ENCODE measurements around the gene PPM1H.

Gene PPM1H

DNA sequence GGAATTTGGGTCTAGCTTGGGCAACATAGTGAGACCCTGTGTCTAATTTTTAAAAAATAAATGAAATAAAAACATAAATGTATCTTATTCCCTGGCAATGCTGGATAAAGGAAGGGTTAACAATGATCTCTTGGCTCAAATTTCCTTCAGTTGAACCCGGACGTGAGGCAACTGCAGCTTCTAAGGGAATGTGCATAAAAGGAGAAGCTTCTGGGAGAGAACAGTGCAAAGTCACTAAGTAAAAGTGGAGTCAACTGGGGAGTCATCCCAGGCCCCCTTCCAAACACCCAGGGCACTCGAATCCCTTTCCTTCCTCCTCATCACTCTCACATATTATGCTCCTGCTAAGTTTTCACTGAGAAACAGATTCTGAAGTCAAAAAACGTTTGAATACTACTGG lies 147.3 kb downstream of the PPM1H start:
- ChIA-PET CTCF (interaction anchor here (1.0 kb wide), 1 partner anchor 350 kb away, joined by 3 read pairs; no protein-coding TSS in a partner anchor), POLR2A (no interaction called here)
- no peak overlapping the region for H3K27ac ChIP-seq (ENCODE audit: extremely low read depth, low read depth, low read length)
- H3K4me1 ChIP-seq (ENCODE audit: control insufficient read depth, insufficient read depth, low read length) = no peaks in the 10 kb centered on the region
- H3K4me3 ChIP-seq (ENCODE audit: low read depth, low read length) = no peak overlapping the region
- H3K9me3 ChIP-seq (ENCODE audit: control insufficient read depth, insufficient read depth, low read depth, low read length) = no peaks in the 10 kb centered on the region
- TF ChIP-seq ZNF416 (tag by site-specific recombination; IDR thresholded peaks at IDR 0.05) = no peak
- TF ChIP-seq, protein P1, sequence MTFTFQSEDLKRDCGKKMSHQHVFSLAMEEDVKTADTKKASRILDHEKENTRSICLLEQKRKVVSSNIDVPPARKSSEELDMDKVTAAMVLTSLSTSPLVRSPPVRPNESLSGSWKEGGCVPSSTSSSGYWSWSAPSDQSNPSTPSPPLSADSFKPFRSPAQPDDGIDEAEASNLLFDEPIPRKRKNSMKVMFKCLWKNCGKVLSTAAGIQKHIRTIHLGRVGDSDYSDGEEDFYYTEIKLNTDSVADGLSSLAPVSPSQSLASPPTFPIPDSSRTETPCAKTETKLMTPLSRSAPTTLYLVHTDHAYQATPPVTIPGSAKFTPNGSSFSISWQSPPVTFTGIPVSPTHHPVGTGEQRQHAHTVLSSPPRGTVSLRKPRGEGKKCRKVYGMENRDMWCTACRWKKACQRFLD (tag by site-specific recombination; IDR thresholded peaks at IDR 0.05) = no peak
- no peak for TF ChIP-seq ZNF175 (tag by site-specific recombination; IDR thresholded peaks at IDR 0.05)
- TF ChIP-seq OSR2 (tag by site-specific recombination; IDR thresholded peaks at IDR 0.05) = no peak
- no peak for TF ChIP-seq ZNF302 (tag by site-specific recombination; IDR thresholded peaks at IDR 0.05; ENCODE audit: low read depth)
- no peak for TF ChIP-seq ZSCAN16 (tag by site-specific recombination; IDR thresholded peaks at IDR 0.05)
- no peak for TF ChIP-seq ZXDB (tag by site-specific recombination; IDR thresholded peaks at IDR 0.05)
- no peaks in the 10 kb centered on the region for H3K36me3 ChIP-seq (ENCODE audit: control insufficient read depth in 2 of 2, insufficient read depth in 1 of 2, low read length in 2 of 2)

DNA sequence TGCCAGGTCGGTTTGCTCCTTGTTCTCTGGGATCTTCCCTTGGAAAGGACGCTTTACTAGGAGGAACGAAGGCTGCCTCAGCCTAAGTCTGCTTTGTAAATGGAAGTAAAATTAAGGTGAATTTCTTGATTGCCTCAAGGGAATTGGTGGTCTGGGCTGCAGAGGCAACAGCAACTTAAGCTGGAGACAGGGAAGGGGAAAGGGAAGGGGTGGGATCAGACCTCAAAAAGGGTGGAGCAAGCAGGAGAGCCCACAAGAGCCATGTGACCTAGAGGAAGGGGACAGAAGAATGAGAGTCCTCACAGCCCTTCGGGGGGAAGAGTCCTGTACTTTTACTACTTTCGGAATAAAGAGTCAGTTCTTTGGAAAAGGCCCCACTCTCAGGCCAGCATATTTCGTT lies 147.9 kb downstream of the PPM1H start:
- CTCF ChIA-PET = no interaction called here
- TF ChIP-seq, protein P2, sequence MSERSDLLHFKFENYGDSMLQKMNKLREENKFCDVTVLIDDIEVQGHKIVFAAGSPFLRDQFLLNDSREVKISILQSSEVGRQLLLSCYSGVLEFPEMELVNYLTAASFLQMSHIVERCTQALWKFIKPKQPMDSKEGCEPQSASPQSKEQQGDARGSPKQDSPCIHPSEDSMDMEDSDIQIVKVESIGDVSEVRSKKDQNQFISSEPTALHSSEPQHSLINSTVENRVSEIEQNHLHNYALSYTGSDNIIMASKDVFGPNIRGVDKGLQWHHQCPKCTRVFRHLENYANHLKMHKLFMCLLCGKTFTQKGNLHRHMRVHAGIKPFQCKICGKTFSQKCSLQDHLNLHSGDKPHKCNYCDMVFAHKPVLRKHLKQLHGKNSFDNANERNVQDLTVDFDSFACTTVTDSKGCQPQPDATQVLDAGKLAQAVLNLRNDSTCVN (tag by site-specific recombination; optimal IDR thresholded peaks at IDR 0.05) = no peak
- TF ChIP-seq ZNF311 (tag by site-specific recombination; IDR thresholded peaks at IDR 0.05; ENCODE audit: borderline replicate concordance) (no peak), PRDM1 (tag by site-specific recombination; IDR thresholded peaks at IDR 0.05) (no peak), YY2 (tag by site-specific recombination; IDR thresholded peaks at IDR 0.05) (no peak), ZNF202 (tag by site-specific recombination; IDR thresholded peaks at IDR 0.05; ENCODE audit: borderline replicate concordance) (no peak), ZNF146 (tag by site-specific recombination; IDR thresholded peaks at IDR 0.05) (no peak), EGR2 (tag by site-specific recombination; IDR thresholded peaks at IDR 0.05; ENCODE audit: low read depth) (no peak), TRIM28 (IDR thresholded peaks at IDR 0.05; ENCODE audit: borderline replicate concordance, low read length) (no peak), ZSCAN16 (tag by site-specific recombination; IDR thresholded peaks at IDR 0.05) (no peak), ZNF239 (tag by site-specific recombination; IDR thresholded peaks at IDR 0.05) (no peak)
- TF ChIP-seq, protein P3, sequence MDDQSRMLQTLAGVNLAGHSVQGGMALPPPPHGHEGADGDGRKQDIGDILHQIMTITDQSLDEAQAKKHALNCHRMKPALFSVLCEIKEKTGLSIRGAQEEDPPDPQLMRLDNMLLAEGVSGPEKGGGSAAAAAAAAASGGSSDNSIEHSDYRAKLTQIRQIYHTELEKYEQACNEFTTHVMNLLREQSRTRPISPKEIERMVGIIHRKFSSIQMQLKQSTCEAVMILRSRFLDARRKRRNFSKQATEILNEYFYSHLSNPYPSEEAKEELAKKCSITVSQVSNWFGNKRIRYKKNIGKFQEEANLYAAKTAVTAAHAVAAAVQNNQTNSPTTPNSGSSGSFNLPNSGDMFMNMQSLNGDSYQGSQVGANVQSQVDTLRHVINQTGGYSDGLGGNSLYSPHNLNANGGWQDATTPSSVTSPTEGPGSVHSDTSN (CRISPR knock-in tag; IDR thresholded peaks at IDR 0.05) = no peak
- TF ChIP-seq, protein P4, sequence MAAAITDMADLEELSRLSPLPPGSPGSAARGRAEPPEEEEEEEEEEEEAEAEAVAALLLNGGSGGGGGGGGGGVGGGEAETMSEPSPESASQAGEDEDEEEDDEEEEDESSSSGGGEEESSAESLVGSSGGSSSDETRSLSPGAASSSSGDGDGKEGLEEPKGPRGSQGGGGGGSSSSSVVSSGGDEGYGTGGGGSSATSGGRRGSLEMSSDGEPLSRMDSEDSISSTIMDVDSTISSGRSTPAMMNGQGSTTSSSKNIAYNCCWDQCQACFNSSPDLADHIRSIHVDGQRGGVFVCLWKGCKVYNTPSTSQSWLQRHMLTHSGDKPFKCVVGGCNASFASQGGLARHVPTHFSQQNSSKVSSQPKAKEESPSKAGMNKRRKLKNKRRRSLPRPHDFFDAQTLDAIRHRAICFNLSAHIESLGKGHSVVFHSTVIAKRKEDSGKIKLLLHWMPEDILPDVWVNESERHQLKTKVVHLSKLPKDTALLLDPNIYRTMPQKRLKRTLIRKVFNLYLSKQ (tag by site-specific recombination; IDR thresholded peaks at IDR 0.05; ENCODE audit: borderline replicate concordance) = no peak
- TF ChIP-seq, protein P5, sequence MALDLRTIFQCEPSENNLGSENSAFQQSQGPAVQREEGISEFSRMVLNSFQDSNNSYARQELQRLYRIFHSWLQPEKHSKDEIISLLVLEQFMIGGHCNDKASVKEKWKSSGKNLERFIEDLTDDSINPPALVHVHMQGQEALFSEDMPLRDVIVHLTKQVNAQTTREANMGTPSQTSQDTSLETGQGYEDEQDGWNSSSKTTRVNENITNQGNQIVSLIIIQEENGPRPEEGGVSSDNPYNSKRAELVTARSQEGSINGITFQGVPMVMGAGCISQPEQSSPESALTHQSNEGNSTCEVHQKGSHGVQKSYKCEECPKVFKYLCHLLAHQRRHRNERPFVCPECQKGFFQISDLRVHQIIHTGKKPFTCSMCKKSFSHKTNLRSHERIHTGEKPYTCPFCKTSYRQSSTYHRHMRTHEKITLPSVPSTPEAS (tag by site-specific recombination; IDR thresholded peaks at IDR 0.05) = no peak
- TF ChIP-seq, protein P6, sequence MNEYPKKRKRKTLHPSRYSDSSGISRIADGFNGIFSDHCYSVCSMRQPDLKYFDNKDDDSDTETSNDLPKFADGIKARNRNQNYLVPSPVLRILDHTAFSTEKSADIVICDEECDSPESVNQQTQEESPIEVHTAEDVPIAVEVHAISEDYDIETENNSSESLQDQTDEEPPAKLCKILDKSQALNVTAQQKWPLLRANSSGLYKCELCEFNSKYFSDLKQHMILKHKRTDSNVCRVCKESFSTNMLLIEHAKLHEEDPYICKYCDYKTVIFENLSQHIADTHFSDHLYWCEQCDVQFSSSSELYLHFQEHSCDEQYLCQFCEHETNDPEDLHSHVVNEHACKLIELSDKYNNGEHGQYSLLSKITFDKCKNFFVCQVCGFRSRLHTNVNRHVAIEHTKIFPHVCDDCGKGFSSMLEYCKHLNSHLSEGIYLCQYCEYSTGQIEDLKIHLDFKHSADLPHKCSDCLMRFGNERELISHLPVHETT (tag by site-specific recombination; IDR thresholded peaks at IDR 0.05) = no peak
- POLR2A ChIA-PET = no interaction called here
- Histone ChIP-seq H3K36me3 (ENCODE audit: control insufficient read depth in 2 of 2, insufficient read depth in 1 of 2, low read length in 2 of 2) (no peaks in the 10 kb centered on the region), H3K4me3 (ENCODE audit: low read depth, low read length) (no peak overlapping the region), H3K9me3 (ENCODE audit: control insufficient read depth, insufficient read depth, low read depth, low read length) (no peaks in the 10 kb centered on the region), H3K27ac (ENCODE audit: extremely low read depth, low read depth, low read length) (no peak overlapping the region), H3K4me1 (ENCODE audit: control insufficient read depth, insufficient read depth, low read length) (no peaks in the 10 kb centered on the region)
